WTC11 (cell line): Measurements from ENCODE around the gene GAK. TPM values are rescaled to one million over a fixed set of nuclear protein-coding genes. Genes with fewer than 3 reads are reported as not detected.
A peak's percentile ranks its signal among the peaks of the same experiment; 100 is the strongest.

Experiments
- ATAC-seq: fragments of 200-7000 bp; cut with Tn5 transposase; 2 replicates; pipeline ENCODE4 v1.10.0; 2021; ENCODE audit warnings: mild to moderate bottlenecking, moderate library complexity
- CTCF ChIA-PET: fragments of 300-600 bp; sonication (Branson Sonifier 250); formaldehyde crosslinking; loops from one replicate; lab custom pipeline; 2021; ENCODE audit warnings: antibody characterized with exemption; lab: Charles Lee
- POLR2A ChIA-PET: fragments of 350-600 bp; sonication (Branson Sonifier 250); formaldehyde crosslinking; loops from one replicate; lab custom pipeline; 2021; ENCODE audit warnings: antibody characterized with exemption; lab: Charles Lee
- DNase-seq: peaks from one replicate; pipeline ENCODE4 v3.0.0; 2021; ENCODE audit warnings: low spot score
- H3K27ac Mint-ChIP-seq: 2 replicates; pipeline ENCODE4 v1.8.0; 2021; ENCODE audit warnings: mixed read lengths
- H3K27me3 Mint-ChIP-seq: 2 replicates; pipeline ENCODE4 v1.8.0; 2021; ENCODE audit warnings: low read depth, mild to moderate bottlenecking, moderate library complexity, mixed read lengths
- H3K36me3 Mint-ChIP-seq: 2 replicates; pipeline ENCODE4 v1.8.0; 2021; ENCODE audit warnings: mixed read lengths
- H3K4me1 Mint-ChIP-seq: 2 replicates; pipeline ENCODE4 v1.8.0; 2022; ENCODE audit warnings: mixed read lengths
- H3K4me3 Mint-ChIP-seq: 2 replicates; pipeline ENCODE4 v1.8.0; 2021; ENCODE audit warnings: mild to moderate bottlenecking, moderate library complexity, mixed read lengths
- H3K9me3 Mint-ChIP-seq: 2 replicates; pipeline ENCODE4 v1.8.0; 2021; ENCODE audit warnings: mixed read lengths
- AFF4 ChIP-seq: sonication (generic); formaldehyde crosslinking; IDR thresholded peaks from 2 replicates; pipeline ENCODE4 v1.8.1; 2023; ENCODE audit warnings: mild to moderate bottlenecking, missing genetic modification reagents, borderline replicate concordance
- ATF3 ChIP-seq: sonication (generic); formaldehyde crosslinking; conservative IDR thresholded peaks from 2 replicates; pipeline ENCODE4 v1.8.1; 2022; ENCODE audit warnings: mild to moderate bottlenecking, missing genetic modification reagents
- ATF6 ChIP-seq: sonication (generic); formaldehyde crosslinking; IDR thresholded peaks from 2 replicates; pipeline ENCODE4 v1.8.1; 2023; ENCODE audit warnings: mild to moderate bottlenecking, missing genetic modification reagents
- ELF4 ChIP-seq: sonication (generic); formaldehyde crosslinking; IDR thresholded peaks from 2 replicates; pipeline ENCODE4 v1.8.1; 2022; ENCODE audit warnings: low read depth, mild to moderate bottlenecking, moderate library complexity, missing genetic modification reagents
- EMX1 ChIP-seq: fragments of 250-450 bp; sonication (Bioruptor Pico); IDR thresholded peaks from 2 replicates; pipeline ENCODE4 v1.8.0; 2021; ENCODE audit warnings: mild to moderate bottlenecking
- ESRRA ChIP-seq: sonication (generic); formaldehyde crosslinking; IDR thresholded peaks from 2 replicates; pipeline ENCODE4 v1.8.1; 2022; ENCODE audit warnings: mild to moderate bottlenecking, missing genetic modification reagents, borderline replicate concordance
- FOXP4 ChIP-seq: sonication (generic); formaldehyde crosslinking; IDR thresholded peaks from 2 replicates; pipeline ENCODE4 v1.8.0; 2022; ENCODE audit warnings: mild to moderate bottlenecking, missing genetic modification reagents
- GABPB1 ChIP-seq: sonication (generic); formaldehyde crosslinking; IDR thresholded peaks from 2 replicates; pipeline ENCODE4 v1.8.1; 2023; ENCODE audit warnings: mild to moderate bottlenecking, missing genetic modification reagents
- GRHL2 ChIP-seq: fragments of 250-450 bp; sonication (Bioruptor Pico); IDR thresholded peaks from 2 replicates; pipeline ENCODE4 v1.8.0; 2022; ENCODE audit warnings: mild to moderate bottlenecking, moderate library complexity; ENCODE audit not compliant: insufficient replicate concordance, severe bottlenecking
- IRF2 ChIP-seq: sonication (generic); formaldehyde crosslinking; IDR thresholded peaks from 2 replicates; pipeline ENCODE4 v1.8.0; 2022; ENCODE audit warnings: low read depth, missing genetic modification reagents, borderline replicate concordance
- JAZF1 ChIP-seq: fragments of 250-450 bp; sonication (Bioruptor Pico); IDR thresholded peaks from 2 replicates; pipeline ENCODE4 v1.9.0; 2021; ENCODE audit warnings: moderate library complexity, mild to moderate bottlenecking, inconsistent platforms
- MAX ChIP-seq: sonication (generic); formaldehyde crosslinking; IDR thresholded peaks from 2 replicates; pipeline ENCODE4 v1.8.0; 2022; ENCODE audit warnings: mild to moderate bottlenecking, missing genetic modification reagents
- MXD4 ChIP-seq: fragments of 250-450 bp; sonication (Bioruptor Pico); IDR thresholded peaks from 2 replicates; pipeline ENCODE4 v1.8.0; 2021; ENCODE audit warnings: mild to moderate bottlenecking, moderate library complexity, borderline replicate concordance
- SOX15 ChIP-seq: fragments of 250-450 bp; sonication (Bioruptor Pico); IDR thresholded peaks from 2 replicates; pipeline ENCODE4 v1.9.0; 2021; ENCODE audit warnings: mild to moderate bottlenecking
- SP1 ChIP-seq: sonication (generic); formaldehyde crosslinking; conservative IDR thresholded peaks from 2 replicates; pipeline ENCODE4 v1.8.1; 2022; ENCODE audit warnings: missing genetic modification reagents
- TCF7 ChIP-seq: sonication (generic); formaldehyde crosslinking; IDR thresholded peaks from 2 replicates; pipeline ENCODE4 v1.8.0; 2022; ENCODE audit warnings: mild to moderate bottlenecking, low read depth, missing genetic modification reagents, moderate library complexity
- TP53 ChIP-seq: sonication (generic); formaldehyde crosslinking; IDR thresholded peaks from 2 replicates; pipeline ENCODE4 v1.8.1; 2023; ENCODE audit warnings: mild to moderate bottlenecking, missing genetic modification reagents
- ZNF219 ChIP-seq: sonication (generic); formaldehyde crosslinking; IDR thresholded peaks from 2 replicates; pipeline ENCODE4 v1.8.0; 2023; ENCODE audit warnings: missing genetic modification reagents, mild to moderate bottlenecking, borderline replicate concordance
- ZNF232 ChIP-seq: sonication (generic); formaldehyde crosslinking; IDR thresholded peaks from 2 replicates; pipeline ENCODE4 v1.8.0; 2022; ENCODE audit warnings: mild to moderate bottlenecking, missing genetic modification reagents
- ZNF317 ChIP-seq: sonication (generic); formaldehyde crosslinking; IDR thresholded peaks from 2 replicates; pipeline ENCODE4 v1.8.1; 2023; ENCODE audit warnings: low read depth, mild to moderate bottlenecking, moderate library complexity, missing genetic modification reagents, borderline replicate concordance
- ZNF425 ChIP-seq: fragments of 250-450 bp; sonication (Bioruptor Pico); conservative IDR thresholded peaks from 2 replicates; pipeline ENCODE4 v1.9.0; 2021; ENCODE audit warnings: mild to moderate bottlenecking
- total RNA-seq: library from RNA; stranded (reverse); gene quantifications from 3 replicates; pipeline ENCODE4 v1.2.3, GENCODE V29; 2021

Gene GAK
- total RNA-seq, 1 experiment from 2014 or later = 121 TPM

GRCh38 chr4:960636-961350 lies 28.7 kb upstream of the GAK start (continued):
- no peak for TF ChIP-seq AFF4 (CRISPR knock-in tag)

GRCh38 chr4:960140-960635 lies 28.1 kb upstream of the GAK start:
- POLR2A ChIA-PET = no interaction called here
- peak; percentile 5 for DNase-seq
- CTCF ChIA-PET = no interaction called here
- TF ChIP-seq ESRRA (no peak), GRHL2 (no peak), ZNF219 (no peak), JAZF1 (CRISPR knock-in tag) (no peak), TCF7 (CRISPR knock-in tag) (no peak), SOX15 (no peak), IRF2 (no peak)
- no peaks in the 10 kb centered on the region for H3K36me3 Mint-ChIP-seq
- ATAC-seq = no peak
- H3K27ac Mint-ChIP-seq = no peak overlapping the region
- no peaks in the 10 kb centered on the region for H3K9me3 Mint-ChIP-seq
- H3K4me3 Mint-ChIP-seq = no peak overlapping the region
- H3K4me1 Mint-ChIP-seq = no peaks in the 10 kb centered on the region
- H3K27me3 Mint-ChIP-seq = no peaks in the 10 kb centered on the region

GRCh38 chr4:959338-960139 lies 27.4 kb upstream of the GAK start:
- ATAC-seq = no peak
- TF ChIP-seq ZNF425 (CRISPR knock-in tag) (no peak), ZNF232 (CRISPR knock-in tag) (no peak), ATF6 (no peak), MXD4 (no peak), GABPB1 (no peak), ELF4 (CRISPR knock-in tag) (no peak), ZNF317 (CRISPR knock-in tag) (no peak), EMX1 (CRISPR knock-in tag) (no peak), MAX (no peak), FOXP4 (CRISPR knock-in tag) (no peak), SP1 (CRISPR knock-in tag) (no peak), ATF3 (CRISPR knock-in tag) (no peak), TP53 (CRISPR knock-in tag) (no peak)

More at GRCh38 chr4:959338-960139, 27.4 kb upstream of the GAK start:
- H3K27me3 Mint-ChIP-seq = no peaks in the 10 kb centered on the region
- H3K27ac Mint-ChIP-seq = no peak overlapping the region
- ChIA-PET CTCF (no interaction called here), POLR2A (interaction anchor here (0.6 kb wide), 1 partner anchor 17 kb away, joined by 4 read pairs; no protein-coding TSS in a partner anchor)
- no peak overlapping the region for H3K4me3 Mint-ChIP-seq
- no peak for DNase-seq
- no peaks in the 10 kb centered on the region for H3K9me3 Mint-ChIP-seq
- no peaks in the 10 kb centered on the region for H3K36me3 Mint-ChIP-seq
- H3K4me1 Mint-ChIP-seq = no peaks in the 10 kb centered on the region
